H1 (cell line): ENCODE measurements around the gene ARHGEF7. TPM values are rescaled to one million over a fixed set of nuclear protein-coding genes. Genes with fewer than 3 reads are reported as not detected.

Source experiments
- polyA plus RNA-seq, 7 experiments: library from polyadenylated mRNA; depleted of rRNA in 3 of 7; stranded (reverse) in 5 of 7; unstranded in 2 of 7; fragments of >200 nt in 5 of 7; fragments of 200-250 nt in 2 of 7; gene quantifications; 1 replicate in 5 of 7; 2 replicates in 1 of 7; 4 replicates in 1 of 7; pipeline versions ENCODE4 v1.2.1 to v1.2.3, GENCODE V29; 2011 to 2013; ENCODE audit warnings: missing spikeins in 2 of 7, mixed read lengths in 2 of 7
- total RNA-seq: library from RNA; stranded (reverse); fragmentation: NEBNext Ultra II Directional; extraction: Animal tissue kit (Norgen Biotek cat#: 25700); gene quantifications from 2 replicates; pipeline ENCODE4 v1.2.1, GENCODE V29; 2021
- TF ChIP-seq, protein P1 (sequence below): IDR thresholded peaks from 2 replicates; pipeline ENCODE4 v1.6.1; 2011; ENCODE audit warnings: low read depth, mild to moderate bottlenecking, low read length; ENCODE audit not compliant: insufficient read depth

Gene ARHGEF7
- total and polyA plus RNA-seq, 2 of the 8 experiments (the other 6 are each of a cell fraction or from before 2014, with no cell fraction given): 26.2 to 56.5 TPM

DNA sequence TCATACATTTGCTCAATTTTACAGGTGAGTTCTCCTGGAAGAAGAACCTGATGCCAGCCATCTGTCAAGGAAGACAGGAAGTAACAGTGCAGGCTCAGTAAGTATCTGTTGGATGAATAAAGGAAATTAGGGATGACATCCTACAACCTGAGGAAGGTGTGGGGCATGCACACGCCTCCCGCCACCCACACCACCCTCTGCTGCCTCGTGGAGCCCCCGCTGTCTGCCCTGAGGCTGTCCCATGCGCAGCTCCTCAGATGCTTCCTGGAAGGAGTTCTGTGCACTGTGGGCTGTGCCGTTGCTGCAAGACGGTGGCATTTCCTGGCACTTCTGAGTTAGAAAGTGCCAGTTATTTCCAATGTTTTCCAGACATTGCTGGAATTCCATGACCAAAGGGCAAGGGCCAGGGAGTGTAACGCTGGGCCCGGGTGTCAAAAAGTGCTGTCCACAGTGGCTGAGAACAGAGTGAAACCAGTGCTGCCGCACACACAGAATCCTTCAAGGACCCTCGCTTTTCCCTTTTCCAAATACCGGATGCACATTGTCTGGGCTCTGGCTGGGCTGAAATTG is 201.1 kb downstream of the ARHGEF7 start (continued):
- TF ChIP-seq, protein P1, sequence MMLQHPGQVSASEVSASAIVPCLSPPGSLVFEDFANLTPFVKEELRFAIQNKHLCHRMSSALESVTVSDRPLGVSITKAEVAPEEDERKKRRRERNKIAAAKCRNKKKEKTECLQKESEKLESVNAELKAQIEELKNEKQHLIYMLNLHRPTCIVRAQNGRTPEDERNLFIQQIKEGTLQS: no peak
